SK-N-MC (cell line): ENCODE measurements around the gene KRTAP5-1.

Source experiments
- EZH2 ChIP-seq: fragments of 200-600 bp; sonication (generic); IDR thresholded peaks from one replicate; pipeline ENCODE4 v1.6.1; 2017; ENCODE audit warnings: antibody characterized with exemption
- FOXP2 ChIP-seq: optimal IDR thresholded peaks from 2 replicates; pipeline ENCODE3; 2011; ENCODE audit warnings: mild to moderate bottlenecking, moderate library complexity; ENCODE audit not compliant: insufficient read depth; ENCODE audit errors: extremely low read length, control extremely low read depth
- POLR2AphosphoS5 ChIP-seq: IDR thresholded peaks from 2 replicates; pipeline ENCODE4 v1.6.1; 2012; ENCODE audit warnings: mild to moderate bottlenecking, low read depth, low read length, borderline replicate concordance

DNA sequence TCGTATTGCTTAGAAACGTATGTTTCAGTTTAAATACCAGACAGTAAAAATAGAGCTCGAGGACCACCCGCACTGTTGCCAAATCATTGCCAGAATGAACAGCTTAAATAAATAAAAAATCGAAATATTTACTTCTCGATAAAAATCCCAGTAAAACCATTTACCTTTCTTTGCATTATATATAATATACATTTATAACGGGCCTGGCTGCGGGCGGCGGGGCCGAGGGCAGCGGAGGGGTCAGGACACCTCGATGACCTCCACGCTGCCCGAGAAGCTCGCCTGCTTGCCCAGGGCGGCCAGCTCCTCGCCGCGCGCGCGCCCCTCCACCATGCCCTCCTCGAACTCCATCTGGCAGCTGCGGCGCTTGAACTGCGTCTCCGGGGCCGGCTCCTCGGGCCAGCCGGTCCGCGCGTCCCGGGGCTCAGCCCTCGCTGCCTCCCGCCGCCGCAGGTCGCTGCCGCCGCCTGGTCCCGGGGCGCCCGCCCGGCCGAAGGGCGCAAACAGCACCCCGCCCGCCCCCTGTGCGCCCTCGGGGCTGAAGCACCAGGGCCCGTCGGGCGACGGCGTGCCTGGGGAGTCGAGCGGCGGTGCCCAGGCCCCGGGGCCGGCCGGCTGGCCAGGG, 28.7 kb downstream of the KRTAP5-1 start:
- no peak for TF ChIP-seq POLR2AphosphoS5
- no peak for TF ChIP-seq EZH2
- no peak for TF ChIP-seq FOXP2
